SK-N-SH treated with all-trans-retinoic acid at 6 μM for 48 hours (cell line): Measurements from ENCODE around the gene HTR4.

Source experiments
- ARNTL ChIP-seq: fragments of 450-650 bp; formaldehyde crosslinking; IDR thresholded peaks from 2 replicates; pipeline ENCODE4 v1.5.0; 2020; ENCODE audit warnings: low read depth, mild to moderate bottlenecking, moderate library complexity, borderline replicate concordance
- BACH2 ChIP-seq: fragments of 250-450 bp; sonication (Bioruptor Pico); IDR thresholded peaks from 2 replicates; pipeline ENCODE4 v1.9.0; 2021; ENCODE audit warnings: mild to moderate bottlenecking, borderline replicate concordance
- CSDC2 ChIP-seq: fragments of 250-450 bp; sonication (Bioruptor Pico); IDR thresholded peaks from 2 replicates; pipeline ENCODE4 v1.5.0; 2020; ENCODE audit warnings: mild to moderate bottlenecking, moderate library complexity
- ISL1 ChIP-seq: fragments of 250-450 bp; sonication (Bioruptor Pico); IDR thresholded peaks from 2 replicates; pipeline ENCODE4 v2.1.2; 2022; ENCODE audit warnings: mild to moderate bottlenecking, moderate library complexity
- OSR1 ChIP-seq: fragments of 250-450 bp; sonication (Bioruptor Pico); IDR thresholded peaks from 2 replicates; pipeline ENCODE4 v1.8.0; 2022; ENCODE audit warnings: moderate library complexity, mild to moderate bottlenecking, inconsistent platforms
- PATZ1 ChIP-seq: fragments of 250-450 bp; sonication (Bioruptor Pico); IDR thresholded peaks from 2 replicates; pipeline ENCODE4 v1.8.0; 2020; ENCODE audit warnings: mild to moderate bottlenecking, moderate library complexity, borderline replicate concordance
- SNAI2 ChIP-seq: fragments of 250-450 bp; sonication (Bioruptor Pico); IDR thresholded peaks from 2 replicates; pipeline ENCODE4 v1.5.0; 2020; ENCODE audit warnings: mild to moderate bottlenecking, moderate library complexity
- ZFP30 ChIP-seq: fragments of 450-650 bp; formaldehyde crosslinking; IDR thresholded peaks from 2 replicates; pipeline ENCODE4 v1.5.0; 2022; ENCODE audit warnings: mild to moderate bottlenecking, moderate library complexity
- ZNF565 ChIP-seq: fragments of 450-650 bp; formaldehyde crosslinking; conservative IDR thresholded peaks from 2 replicates; pipeline ENCODE4 v1.5.0; 2020; ENCODE audit warnings: low read depth, mild to moderate bottlenecking, moderate library complexity
- ZNF70 ChIP-seq: fragments of 450-650 bp; formaldehyde crosslinking; IDR thresholded peaks from 2 replicates; pipeline ENCODE4 v1.5.0; 2020; ENCODE audit warnings: mild to moderate bottlenecking, moderate library complexity

- TF ChIP-seq PATZ1 (CRISPR knock-in tag): no peak
- TF ChIP-seq ARNTL (CRISPR knock-in tag): no peak
- no peak for TF ChIP-seq SNAI2 (CRISPR knock-in tag)
- TF ChIP-seq ZFP30 (CRISPR knock-in tag): no peak
- no peak for TF ChIP-seq ISL1 (CRISPR knock-in tag)
- TF ChIP-seq BACH2 (CRISPR knock-in tag): no peak
- TF ChIP-seq ZNF70: no peak
- TF ChIP-seq ZNF565 (CRISPR knock-in tag): no peak
- no peak for TF ChIP-seq CSDC2 (CRISPR knock-in tag)
- no peak for TF ChIP-seq OSR1 (CRISPR knock-in tag)
These were observed 94.9 kb downstream of the HTR4 start for GRCh38 chr5:148559461-148559860.
